Esophagus muscularis mucosa (tissue), 4 donors: ENCODE results near the gene MDFIC2.

Experiments used
- EP300 ChIP-seq: sonication (generic); formaldehyde crosslinking; IDR thresholded peaks from one replicate; pipeline ENCODE4 v1.6.1; 2017; ENCODE audit warnings: antibody characterized with exemption
- POLR2A ChIP-seq: fragments of 450-650 bp; IDR thresholded peaks from one replicate; pipeline ENCODE4 v1.6.1; 2017; ENCODE audit warnings: antibody characterized with exemption, moderate library complexity, mild to moderate bottlenecking, low read depth
- POLR2AphosphoS5 ChIP-seq, 2 donors: sonication (generic); formaldehyde crosslinking; IDR thresholded peaks; one replicate each; pipeline ENCODE4 v1.6.1; 2017; ENCODE audit warnings: antibody characterized with exemption in 2 of 2
- TF ChIP-seq, protein P1 (sequence below), 3 experiments: fragments of 200-600 bp in 2 of 3; fragments of 450-650 bp in 1 of 3; sonication (generic) in 2 of 3; IDR thresholded peaks; one replicate each; pipeline ENCODE4 v1.5.1; 2017 to 2019; ENCODE audit warnings: antibody characterized with exemption in 3 of 3, mild to moderate bottlenecking in 2 of 3, moderate library complexity in 1 of 3

GRCh38 chr3:70156808-70157207 is 155.6 kb downstream of the MDFIC2 start:
- TF ChIP-seq, protein P1, sequence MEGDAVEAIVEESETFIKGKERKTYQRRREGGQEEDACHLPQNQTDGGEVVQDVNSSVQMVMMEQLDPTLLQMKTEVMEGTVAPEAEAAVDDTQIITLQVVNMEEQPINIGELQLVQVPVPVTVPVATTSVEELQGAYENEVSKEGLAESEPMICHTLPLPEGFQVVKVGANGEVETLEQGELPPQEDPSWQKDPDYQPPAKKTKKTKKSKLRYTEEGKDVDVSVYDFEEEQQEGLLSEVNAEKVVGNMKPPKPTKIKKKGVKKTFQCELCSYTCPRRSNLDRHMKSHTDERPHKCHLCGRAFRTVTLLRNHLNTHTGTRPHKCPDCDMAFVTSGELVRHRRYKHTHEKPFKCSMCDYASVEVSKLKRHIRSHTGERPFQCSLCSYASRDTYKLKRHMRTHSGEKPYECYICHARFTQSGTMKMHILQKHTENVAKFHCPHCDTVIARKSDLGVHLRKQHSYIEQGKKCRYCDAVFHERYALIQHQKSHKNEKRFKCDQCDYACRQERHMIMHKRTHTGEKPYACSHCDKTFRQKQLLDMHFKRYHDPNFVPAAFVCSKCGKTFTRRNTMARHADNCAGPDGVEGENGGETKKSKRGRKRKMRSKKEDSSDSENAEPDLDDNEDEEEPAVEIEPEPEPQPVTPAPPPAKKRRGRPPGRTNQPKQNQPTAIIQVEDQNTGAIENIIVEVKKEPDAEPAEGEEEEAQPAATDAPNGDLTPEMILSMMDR (IDR thresholded peaks at IDR 0.05), result no peak
- TF ChIP-seq POLR2A (no peak), EP300 (no peak), POLR2AphosphoS5 (IDR thresholded peaks at IDR 0.05) (no peak)
